ENCODE measurements around the gene PROSER2. TPM values are rescaled to one million over a fixed set of nuclear protein-coding genes. Genes with fewer than 3 reads are reported as not detected.

PROSER2 gene
- total RNA-seq, 1 donor = 6.9 TPM

DNA sequence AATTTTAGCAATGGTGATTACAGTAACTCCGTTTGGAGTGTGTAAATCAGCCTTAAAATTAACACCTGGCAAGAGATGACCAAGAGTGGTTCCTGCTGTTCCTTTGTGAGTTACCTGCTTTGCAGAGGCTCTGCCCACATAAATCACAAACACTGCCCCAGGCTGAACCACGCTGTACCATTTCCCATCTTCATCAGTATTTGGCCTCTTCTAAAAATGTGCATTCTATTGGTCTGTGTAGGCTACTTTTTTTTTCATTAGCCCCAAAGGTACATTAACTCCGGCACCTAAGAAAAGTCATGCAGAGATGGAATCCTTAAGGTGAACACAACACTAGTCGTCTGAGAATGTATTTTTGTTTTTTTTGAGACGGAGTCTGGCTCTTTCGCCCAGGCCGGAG is 96.1 kb downstream of the PROSER2 start:
- H3K9me3 ChIP-seq (ENCODE audit: low read depth, low read length) = no peaks in the 10 kb centered on the region
- H3K79me2 ChIP-seq (ENCODE audit: insufficient read depth, low read length) = no peaks in the 10 kb centered on the region
- H3K4me1 ChIP-seq (ENCODE audit: insufficient read depth, low read length) = no peaks in the 10 kb centered on the region
- no peak overlapping the region for H2AFZ ChIP-seq (ENCODE audit: low read length)
- no peak overlapping the region for H3K27ac ChIP-seq (ENCODE audit: low read depth, low read length)
- H4K20me1 ChIP-seq (ENCODE audit: insufficient read depth, low read length) = no peaks in the 10 kb centered on the region
- H3K36me3 ChIP-seq (ENCODE audit: insufficient read depth, low read length) = peaks cover 19% of the 10 kb centered on the region
- no peaks in the 10 kb centered on the region for H3K27me3 ChIP-seq (ENCODE audit: insufficient read depth, low read length)
- H3K4me3 ChIP-seq (ENCODE audit: insufficient read depth, low read length) = no peak overlapping the region
- TF ChIP-seq CTCF (IDR thresholded peaks at IDR 0.05; ENCODE audit: extremely low read depth, low read depth, low read length) = no peak
- DNase-seq (ENCODE audit: insufficient read length, low spot score, missing footprints) = no peak
- no peak overlapping the region for H3K4me2 ChIP-seq (ENCODE audit: insufficient read depth, low read length)

Other genes with a start within 250 kb of the PROSER2 start
- 13.8 and 14.1 TPM in 2 replicates for gene USP6NL, start 211.7 kb upstream of the PROSER2 start, total RNA-seq
- gene ECHDC3, start 81.0 kb upstream of the PROSER2 start, total RNA-seq = 0.36 and 13.8 TPM in 2 replicates
- 15.0 and 15.9 TPM in 2 replicates for gene UPF2, start 219.5 kb downstream of the PROSER2 start, total RNA-seq
- 24.5 and 29.3 TPM in 2 replicates for gene DHTKD1, start 245.6 kb downstream of the PROSER2 start, total RNA-seq